Measurements from ENCODE around the gene IRGC. TPM values are rescaled to one million over a fixed set of nuclear protein-coding genes. Genes with fewer than 3 reads are reported as not detected.

The IRGC gene
- total RNA-seq, 4 donors from 2014 or later, result not detected

DNA sequence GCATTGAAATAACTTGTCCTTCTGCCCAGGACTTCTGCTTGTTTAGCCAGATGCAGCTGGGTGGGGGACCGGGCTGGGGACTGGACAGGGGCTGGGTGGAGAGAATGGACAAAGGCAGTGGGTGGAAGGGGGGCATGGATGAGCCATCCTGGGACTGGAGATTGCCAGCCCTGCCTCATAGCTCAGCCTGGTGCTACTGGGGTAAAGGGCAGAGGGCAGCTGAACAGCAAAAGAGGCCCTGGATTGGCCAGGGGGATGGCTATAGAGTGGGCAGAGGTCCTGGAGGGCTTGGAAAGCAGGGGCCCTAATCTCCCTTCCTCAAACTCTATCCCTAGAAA is 28.2 kb upstream of the IRGC start:
- H3K4me3 ChIP-seq (ENCODE audit: low read depth, poor library complexity, severe bottlenecking), result no peak overlapping the region

DNA sequence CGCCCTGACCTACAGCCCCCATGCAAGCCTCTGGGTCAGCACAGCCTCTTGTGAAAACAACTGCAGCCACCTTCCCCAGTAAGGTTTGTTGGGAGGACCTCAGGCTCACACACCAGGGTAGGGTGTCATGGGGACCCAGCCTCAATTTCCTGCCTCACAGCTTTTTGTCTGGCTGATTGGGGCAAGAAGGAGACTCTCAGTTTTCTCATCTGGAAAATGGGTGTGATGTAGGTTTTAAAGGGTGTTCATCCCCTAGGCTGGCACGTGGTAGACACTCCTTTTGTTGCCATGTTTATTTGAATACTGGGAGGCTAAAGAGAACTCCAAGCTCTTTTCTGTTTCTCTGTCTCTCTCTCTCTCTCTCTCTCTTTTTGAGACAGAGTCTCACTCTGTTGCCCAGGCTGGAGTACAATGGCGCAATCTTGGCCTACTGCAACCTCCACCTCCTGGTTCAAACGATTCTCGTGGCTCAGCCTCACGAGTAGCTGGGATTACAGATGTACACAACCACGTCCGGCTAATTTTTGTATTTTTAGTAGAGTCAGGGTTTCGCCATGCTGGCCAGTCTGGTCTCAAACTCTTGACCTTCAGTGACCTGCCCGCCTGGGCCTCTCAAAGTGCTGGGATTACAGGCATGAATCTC is 27.7 kb upstream of the IRGC start:
- no peak for TF ChIP-seq POLR2A (IDR thresholded peaks at IDR 0.05)
- TF ChIP-seq, protein P1, sequence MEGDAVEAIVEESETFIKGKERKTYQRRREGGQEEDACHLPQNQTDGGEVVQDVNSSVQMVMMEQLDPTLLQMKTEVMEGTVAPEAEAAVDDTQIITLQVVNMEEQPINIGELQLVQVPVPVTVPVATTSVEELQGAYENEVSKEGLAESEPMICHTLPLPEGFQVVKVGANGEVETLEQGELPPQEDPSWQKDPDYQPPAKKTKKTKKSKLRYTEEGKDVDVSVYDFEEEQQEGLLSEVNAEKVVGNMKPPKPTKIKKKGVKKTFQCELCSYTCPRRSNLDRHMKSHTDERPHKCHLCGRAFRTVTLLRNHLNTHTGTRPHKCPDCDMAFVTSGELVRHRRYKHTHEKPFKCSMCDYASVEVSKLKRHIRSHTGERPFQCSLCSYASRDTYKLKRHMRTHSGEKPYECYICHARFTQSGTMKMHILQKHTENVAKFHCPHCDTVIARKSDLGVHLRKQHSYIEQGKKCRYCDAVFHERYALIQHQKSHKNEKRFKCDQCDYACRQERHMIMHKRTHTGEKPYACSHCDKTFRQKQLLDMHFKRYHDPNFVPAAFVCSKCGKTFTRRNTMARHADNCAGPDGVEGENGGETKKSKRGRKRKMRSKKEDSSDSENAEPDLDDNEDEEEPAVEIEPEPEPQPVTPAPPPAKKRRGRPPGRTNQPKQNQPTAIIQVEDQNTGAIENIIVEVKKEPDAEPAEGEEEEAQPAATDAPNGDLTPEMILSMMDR (IDR thresholded peaks at IDR 0.05), result no peak
- 88 to 90% methylated on average over 10 of the region's 10 CpGs for WGBS, 2 donors
- no peak for DNase-seq (ENCODE audit: low spot score in 2 of 2)
- intact Hi-C loops (cut with DNase I; ENCODE audit: low total_unique reads), result no loop called here
- no peak overlapping the region for H3K4me3 ChIP-seq (ENCODE audit: low read depth, poor library complexity, severe bottlenecking)

More for the DNA sequence above, 28.2 kb upstream of the IRGC start:
- WGBS, 2 donors, result 67 to 71% methylated on average over 1 of the region's 1 CpG
- TF ChIP-seq, protein P1 (IDR thresholded peaks at IDR 0.05), result no peak
- TF ChIP-seq POLR2A (IDR thresholded peaks at IDR 0.05), result no peak
- intact Hi-C loops (cut with DNase I; ENCODE audit: low total_unique reads), result no loop called here
- no peak for DNase-seq (ENCODE audit: low spot score in 2 of 2)

GRCh38 chr19:43690444-43690843 is 25.4 kb upstream of the IRGC start:
- no peak overlapping the region for H3K4me3 ChIP-seq (ENCODE audit: low read depth, poor library complexity, severe bottlenecking)
- WGBS, 2 donors, result 56 to 64% methylated on average over 3 of the region's 3 CpGs
- intact Hi-C loops (cut with DNase I; ENCODE audit: low total_unique reads), result no loop called here
- no peak for DNase-seq (ENCODE audit: low spot score in 2 of 2)
- TF ChIP-seq, protein P1 (IDR thresholded peaks at IDR 0.05), result no peak
- TF ChIP-seq POLR2A (IDR thresholded peaks at IDR 0.05), result no peak

DNA sequence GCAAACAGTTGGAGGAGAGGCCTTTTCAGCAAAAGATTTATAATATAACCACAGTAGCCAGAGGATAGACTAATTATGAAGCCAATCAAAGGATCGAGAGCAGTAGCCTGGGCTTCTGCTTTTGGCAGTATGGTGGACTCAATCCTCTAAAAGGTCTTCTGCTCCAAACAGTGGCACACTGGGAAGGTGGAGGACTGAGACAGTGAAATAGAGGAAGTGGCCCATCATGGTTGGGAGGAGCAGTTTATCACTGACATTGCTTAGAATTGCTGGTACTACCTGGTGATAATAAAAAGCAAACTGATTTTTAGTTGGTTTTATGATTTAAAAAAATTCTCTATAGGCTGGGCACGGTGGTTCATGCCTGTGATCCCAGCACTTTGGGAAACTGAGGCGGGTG is 25.0 kb upstream of the IRGC start:
- no peak for TF ChIP-seq POLR2A (IDR thresholded peaks at IDR 0.05)
- TF ChIP-seq, protein P1 (IDR thresholded peaks at IDR 0.05), result no peak
- intact Hi-C loops (cut with DNase I; ENCODE audit: low total_unique reads), result no loop called here
- WGBS, 2 donors, result 89 to 93% methylated on average over 3 of the region's 3 CpGs
- DNase-seq (ENCODE audit: low spot score in 2 of 2), result no peak
- no peak overlapping the region for H3K4me3 ChIP-seq (ENCODE audit: low read depth, poor library complexity, severe bottlenecking)

DNA sequence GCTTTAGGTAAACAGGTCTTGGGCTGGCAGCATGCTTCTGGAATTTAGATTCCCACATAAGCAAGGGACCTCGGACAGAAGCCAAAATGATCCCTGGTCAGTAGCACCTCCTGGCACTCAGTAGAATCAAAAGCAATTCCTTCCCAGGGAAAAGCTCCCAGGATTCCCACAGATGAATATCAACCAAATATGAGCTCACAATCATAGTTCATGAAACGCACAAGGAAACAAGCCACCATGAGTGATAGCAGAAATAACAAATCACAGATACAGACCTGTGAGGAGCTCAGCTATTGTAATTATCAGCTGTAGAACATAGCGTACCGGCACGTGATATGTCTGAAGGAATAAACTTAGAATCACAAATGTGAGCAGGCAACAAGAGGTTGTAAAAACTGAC is 24.1 kb upstream of the IRGC start:
- intact Hi-C loops (cut with DNase I; ENCODE audit: low total_unique reads), result no loop called here
- TF ChIP-seq, protein P1 (IDR thresholded peaks at IDR 0.05), result no peak
- no peak for TF ChIP-seq POLR2A (IDR thresholded peaks at IDR 0.05)
- 90 to 92% methylated on average over 5 of the region's 5 CpGs for WGBS, 2 donors
- H3K4me3 ChIP-seq (ENCODE audit: low read depth, poor library complexity, severe bottlenecking), result no peak overlapping the region
- DNase-seq (ENCODE audit: low spot score in 2 of 2), result no peak

DNA sequence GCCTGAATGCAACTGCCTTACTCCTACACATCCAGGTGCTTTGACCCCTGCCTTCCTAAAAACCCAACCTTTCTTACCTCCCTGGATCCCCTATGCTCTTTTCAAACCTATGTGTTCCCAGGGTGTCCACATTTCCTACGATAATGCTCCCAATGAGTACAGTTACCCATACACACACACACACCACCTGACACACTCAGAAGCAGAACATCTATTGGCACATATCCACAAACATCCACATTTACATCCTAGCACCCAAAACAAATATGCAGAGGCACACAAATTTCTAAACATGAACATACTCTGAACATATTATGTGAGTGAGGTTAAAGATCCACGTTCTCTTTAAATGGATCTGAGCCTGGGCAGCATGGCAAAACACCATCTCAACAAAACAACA is 23.5 kb upstream of the IRGC start:
- WGBS, 2 donors, result 84 to 89% methylated on average over 2 of the region's 2 CpGs
- DNase-seq (ENCODE audit: low spot score in 2 of 2), result no peak
- H3K4me3 ChIP-seq (ENCODE audit: low read depth, poor library complexity, severe bottlenecking), result no peak overlapping the region
- TF ChIP-seq POLR2A (IDR thresholded peaks at IDR 0.05), result no peak
- TF ChIP-seq, protein P1 (IDR thresholded peaks at IDR 0.05), result no peak
- intact Hi-C loops (cut with DNase I; ENCODE audit: low total_unique reads), result no loop called here
